ENCODE data around the gene EVPL.
"Not testable (repeated sequence)": the region's sequence is repeated elsewhere in the genome, so short reads cannot be mapped to it uniquely, and the experiment has no call there.

Gene EVPL

GRCh38 chr17:76048025-76048605 is 21.0 kb upstream of the EVPL start:
- no peaks in the 10 kb centered on the region for H3K27me3 ChIP-seq (replicated peaks in 2 of 5; ENCODE audit: control insufficient read depth in 4 of 5, insufficient read depth in 5 of 5, low read length in 4 of 5)
- no peak overlapping the region for H3K27ac ChIP-seq (ENCODE audit: insufficient read depth in 1 of 2, low read depth in 1 of 2, low read length in 2 of 2, poor library complexity in 1 of 2, severe bottlenecking in 2 of 2)
- no peaks in the 10 kb centered on the region for H3K9me3 ChIP-seq (ENCODE audit: control extremely low read depth in 1 of 5, control insufficient read depth in 4 of 5, insufficient read depth in 2 of 5, low read depth in 1 of 5, low read length in 4 of 5)
- no peak for DNase-seq
- H3K36me3 ChIP-seq (ENCODE audit: control insufficient read depth in 4 of 4, insufficient read depth in 4 of 4, low read length in 3 of 4): peaks cover 37 to 87% (median 71%) of the 10 kb centered on the region in 4 experiments
- POLR2A ChIA-PET: no interaction called here
- CTCF ChIA-PET: interaction anchor here (0.7 to 2.5 kb wide), 6 partner anchors 10 to 34 kb away, joined by 3 to 8 read pairs (median 4); no protein-coding TSS in a partner anchor
- no peaks in the 10 kb centered on the region for H3K4me1 ChIP-seq (ENCODE audit: control extremely low read depth in 1 of 4, control insufficient read depth in 4 of 4, insufficient read depth in 4 of 4, low read length in 3 of 4)
- no peak overlapping the region for H3K4me3 ChIP-seq (ENCODE audit: control insufficient read depth in 1 of 7, extremely low read depth in 1 of 7, insufficient read depth in 4 of 7, low read depth in 2 of 7, low read length in 6 of 7)
- whole genome bisulfite sequencing (ENCODE audit: insufficient coverage): 96% methylated on average over 9 of the region's 9 CpGs

- no peak overlapping the region for H3K4me3 ChIP-seq (ENCODE audit: control insufficient read depth in 1 of 7, extremely low read depth in 1 of 7, insufficient read depth in 4 of 7, low read depth in 2 of 7, low read length in 6 of 7)
- no peak overlapping the region for H3K27ac ChIP-seq (ENCODE audit: insufficient read depth in 1 of 2, low read depth in 1 of 2, low read length in 2 of 2, poor library complexity in 1 of 2, severe bottlenecking in 2 of 2)
- ChIA-PET POLR2A (no interaction called here), CTCF (interaction anchor here (0.8 to 2.5 kb wide), 5 partner anchors 13 to 32 kb away, joined by 3 to 8 read pairs (median 5); no protein-coding TSS in a partner anchor)
- 99% methylated on average over 8 of the region's 8 CpGs for WGBS (ENCODE audit: insufficient coverage)
- no peaks in the 10 kb centered on the region for H3K9me3 ChIP-seq (ENCODE audit: control extremely low read depth in 1 of 5, control insufficient read depth in 4 of 5, insufficient read depth in 2 of 5, low read depth in 1 of 5, low read length in 4 of 5)
- H3K36me3 ChIP-seq (ENCODE audit: control insufficient read depth in 4 of 4, insufficient read depth in 4 of 4, low read length in 3 of 4): peaks cover 41 to 90% (median 77%) of the 10 kb centered on the region in 4 experiments
- DNase-seq: no peak
- H3K4me1 ChIP-seq (ENCODE audit: control extremely low read depth in 1 of 4, control insufficient read depth in 4 of 4, insufficient read depth in 4 of 4, low read length in 3 of 4): no peaks in the 10 kb centered on the region
- H3K27me3 ChIP-seq (replicated peaks in 2 of 5; ENCODE audit: control insufficient read depth in 4 of 5, insufficient read depth in 5 of 5, low read length in 4 of 5): no peaks in the 10 kb centered on the region
Measured at GRCh38 chr17:76046064-76046463, 19.0 kb upstream of the EVPL start.

GRCh38 chr17:76044475-76045007 is 17.4 kb upstream of the EVPL start:
- peaks cover 36 to 91% (median 79%) of the 10 kb centered on the region in 4 experiments for H3K36me3 ChIP-seq (ENCODE audit: control insufficient read depth in 4 of 4, insufficient read depth in 4 of 4, low read length in 3 of 4)
- CTCF ChIA-PET; H3K4me1 ChIP-seq (ENCODE audit: control extremely low read depth in 1 of 4, control insufficient read depth in 4 of 4, insufficient read depth in 4 of 4, low read length in 3 of 4); DNase-seq; H3K27me3 ChIP-seq (replicated peaks in 2 of 5; ENCODE audit: control insufficient read depth in 4 of 5, insufficient read depth in 5 of 5, low read length in 4 of 5); H3K4me3 ChIP-seq (ENCODE audit: control insufficient read depth in 1 of 7, extremely low read depth in 1 of 7, insufficient read depth in 4 of 7, low read depth in 2 of 7, low read length in 6 of 7); H3K9me3 ChIP-seq (ENCODE audit: control extremely low read depth in 1 of 5, control insufficient read depth in 4 of 5, insufficient read depth in 2 of 5, low read depth in 1 of 5, low read length in 4 of 5); POLR2A ChIA-PET; H3K27ac ChIP-seq (ENCODE audit: insufficient read depth in 1 of 2, low read depth in 1 of 2, low read length in 2 of 2, poor library complexity in 1 of 2, severe bottlenecking in 2 of 2): not testable (repeated sequence)
- 98% methylated on average over 11 of the region's 11 CpGs for WGBS (ENCODE audit: insufficient coverage)

- DNase-seq; POLR2A ChIA-PET; H3K4me3 ChIP-seq (ENCODE audit: control insufficient read depth in 1 of 7, extremely low read depth in 1 of 7, insufficient read depth in 4 of 7, low read depth in 2 of 7, low read length in 6 of 7); H3K27me3 ChIP-seq (replicated peaks in 2 of 5; ENCODE audit: control insufficient read depth in 4 of 5, insufficient read depth in 5 of 5, low read length in 4 of 5); H3K9me3 ChIP-seq (ENCODE audit: control extremely low read depth in 1 of 5, control insufficient read depth in 4 of 5, insufficient read depth in 2 of 5, low read depth in 1 of 5, low read length in 4 of 5); H3K27ac ChIP-seq (ENCODE audit: insufficient read depth in 1 of 2, low read depth in 1 of 2, low read length in 2 of 2, poor library complexity in 1 of 2, severe bottlenecking in 2 of 2); H3K4me1 ChIP-seq (ENCODE audit: control extremely low read depth in 1 of 4, control insufficient read depth in 4 of 4, insufficient read depth in 4 of 4, low read length in 3 of 4): not testable (repeated sequence)
- WGBS (ENCODE audit: insufficient coverage): 100% methylated on average over 2 of the region's 3 CpGs
- CTCF ChIA-PET: interaction anchor here (1.0 to 1.5 kb wide), 3 partner anchors 12 to 34 kb away, joined by 3 to 4 read pairs (median 3); no protein-coding TSS in a partner anchor
- peaks cover 30 to 91% (median 76%) of the 10 kb centered on the region in 4 experiments for H3K36me3 ChIP-seq (ENCODE audit: control insufficient read depth in 4 of 4, insufficient read depth in 4 of 4, low read length in 3 of 4)
Measured at GRCh38 chr17:76042868-76043267, 15.8 kb upstream of the EVPL start.

- 100% methylated on average over 2 of the region's 6 CpGs for WGBS (ENCODE audit: insufficient coverage)
- no peaks in the 10 kb centered on the region for H3K27me3 ChIP-seq (replicated peaks in 2 of 5; ENCODE audit: control insufficient read depth in 4 of 5, insufficient read depth in 5 of 5, low read length in 4 of 5)
- ChIA-PET CTCF (interaction anchor here (1.3 kb wide), 1 partner anchor 20 kb away, joined by 3 read pairs; no protein-coding TSS in a partner anchor), POLR2A (interaction anchor here (1.3 kb wide), 1 partner anchor 11 kb away, joined by 4 read pairs; no protein-coding TSS in a partner anchor)
- peaks cover 28 to 75% (median 59%) of the 10 kb centered on the region in 4 experiments for H3K36me3 ChIP-seq (ENCODE audit: control insufficient read depth in 4 of 4, insufficient read depth in 4 of 4, low read length in 3 of 4)
- DNase-seq: no peak
- H3K9me3 ChIP-seq (ENCODE audit: control extremely low read depth in 1 of 5, control insufficient read depth in 4 of 5, insufficient read depth in 2 of 5, low read depth in 1 of 5, low read length in 4 of 5): no peaks in the 10 kb centered on the region
- H3K4me1 ChIP-seq (ENCODE audit: control extremely low read depth in 1 of 4, control insufficient read depth in 4 of 4, insufficient read depth in 4 of 4, low read length in 3 of 4): peaks cover 0 to 3% (median 1%) of the 10 kb centered on the region in 4 experiments
- H3K27ac ChIP-seq (ENCODE audit: insufficient read depth in 1 of 2, low read depth in 1 of 2, low read length in 2 of 2, poor library complexity in 1 of 2, severe bottlenecking in 2 of 2): no peak overlapping the region
- H3K4me3 ChIP-seq (ENCODE audit: control insufficient read depth in 1 of 7, extremely low read depth in 1 of 7, insufficient read depth in 4 of 7, low read depth in 2 of 7, low read length in 6 of 7): no peak overlapping the region
Measured at GRCh38 chr17:76040376-76040775, 13.3 kb upstream of the EVPL start.

- Histone ChIP-seq H3K36me3 (ENCODE audit: control insufficient read depth in 4 of 4, insufficient read depth in 4 of 4, low read length in 3 of 4) (peaks cover 19 to 63% (median 50%) of the 10 kb centered on the region in 4 experiments), H3K27ac (ENCODE audit: insufficient read depth in 1 of 2, low read depth in 1 of 2, low read length in 2 of 2, poor library complexity in 1 of 2, severe bottlenecking in 2 of 2) (no peak overlapping the region), H3K4me1 (ENCODE audit: control extremely low read depth in 1 of 4, control insufficient read depth in 4 of 4, insufficient read depth in 4 of 4, low read length in 3 of 4) (peaks cover 0 to 3% (median 1%) of the 10 kb centered on the region in 4 experiments), H3K27me3 (replicated peaks in 2 of 5; ENCODE audit: control insufficient read depth in 4 of 5, insufficient read depth in 5 of 5, low read length in 4 of 5) (no peaks in the 10 kb centered on the region), H3K9me3 (ENCODE audit: control extremely low read depth in 1 of 5, control insufficient read depth in 4 of 5, insufficient read depth in 2 of 5, low read depth in 1 of 5, low read length in 4 of 5) (no peaks in the 10 kb centered on the region), H3K4me3 (ENCODE audit: control insufficient read depth in 1 of 7, extremely low read depth in 1 of 7, insufficient read depth in 4 of 7, low read depth in 2 of 7, low read length in 6 of 7) (no peak overlapping the region)
- DNase-seq: no peak
- 97% methylated on average over 6 of the region's 6 CpGs for WGBS (ENCODE audit: insufficient coverage)
- CTCF ChIA-PET: interaction anchor here (1.1 to 1.5 kb wide), 2 partner anchors 14 to 25 kb away, joined by 3 to 4 read pairs; no protein-coding TSS in a partner anchor
- POLR2A ChIA-PET: interaction anchor here (1.3 kb wide), 1 partner anchor 10 kb away, joined by 4 read pairs; no protein-coding TSS in a partner anchor
Measured at GRCh38 chr17:76039121-76039520, 12.0 kb upstream of the EVPL start.

- ChIA-PET POLR2A (no interaction called here), CTCF (no interaction called here)
- Histone ChIP-seq H3K9me3 (ENCODE audit: control extremely low read depth in 1 of 5, control insufficient read depth in 4 of 5, insufficient read depth in 2 of 5, low read depth in 1 of 5, low read length in 4 of 5) (peaks cover 0 to 3% (median 0%) of the 10 kb centered on the region in 5 experiments), H3K36me3 (ENCODE audit: control insufficient read depth in 4 of 4, insufficient read depth in 4 of 4, low read length in 3 of 4) (peaks cover 14 to 52% (median 39%) of the 10 kb centered on the region in 4 experiments), H3K4me3 (ENCODE audit: control insufficient read depth in 1 of 7, extremely low read depth in 1 of 7, insufficient read depth in 4 of 7, low read depth in 2 of 7, low read length in 6 of 7) (no peak overlapping the region), H3K27ac (ENCODE audit: insufficient read depth in 1 of 2, low read depth in 1 of 2, low read length in 2 of 2, poor library complexity in 1 of 2, severe bottlenecking in 2 of 2) (peak overlapping the region in 1 of 2 experiments; percentile 16), H3K4me1 (ENCODE audit: control extremely low read depth in 1 of 4, control insufficient read depth in 4 of 4, insufficient read depth in 4 of 4, low read length in 3 of 4) (peaks cover 0 to 7% (median 5%) of the 10 kb centered on the region in 4 experiments), H3K27me3 (replicated peaks in 2 of 5; ENCODE audit: control insufficient read depth in 4 of 5, insufficient read depth in 5 of 5, low read length in 4 of 5) (no peaks in the 10 kb centered on the region)
- no peak for DNase-seq
- 97% methylated on average over 3 of the region's 3 CpGs for WGBS (ENCODE audit: insufficient coverage)
Measured at GRCh38 chr17:76038050-76038449, 10.9 kb upstream of the EVPL start.
